ENCODE results near the gene CCDC85C.

Gene CCDC85C

DNA sequence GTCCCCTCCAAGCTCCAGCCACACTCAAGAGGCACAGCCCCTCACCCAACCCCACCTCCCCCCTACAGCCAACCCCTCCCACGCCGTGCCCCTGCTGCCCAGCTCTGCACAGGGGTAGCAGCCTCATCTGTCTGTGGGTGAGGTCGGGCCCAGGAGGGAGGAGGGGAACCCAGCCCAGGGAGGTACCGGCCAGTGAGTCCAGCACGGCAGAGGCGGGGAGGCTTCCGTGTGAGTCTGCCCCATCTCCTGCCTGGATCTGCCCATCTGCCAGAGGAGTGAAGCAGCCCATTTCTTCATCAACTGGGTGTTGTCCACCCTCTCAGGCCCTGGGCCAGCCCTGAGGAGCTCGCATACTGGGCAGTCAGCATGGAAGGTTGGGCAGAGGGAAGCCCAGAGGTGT, 68.6 kb downstream of the CCDC85C start:
- Mint-ChIP-seq H3K27ac (no peak overlapping the region), H3K4me1 (no peaks in the 10 kb centered on the region), H3K4me3 (no peak overlapping the region), H3K27me3 (peaks cover 3% of the 10 kb centered on the region), H3K36me3 (no peaks in the 10 kb centered on the region), H3K9me3 (no peaks in the 10 kb centered on the region)
- no peak for DNase-seq
- CTCF ChIA-PET, result interaction anchor here (1.0 kb wide), 1 partner anchor 10 kb away, joined by 3 read pairs; no protein-coding TSS in a partner anchor

DNA sequence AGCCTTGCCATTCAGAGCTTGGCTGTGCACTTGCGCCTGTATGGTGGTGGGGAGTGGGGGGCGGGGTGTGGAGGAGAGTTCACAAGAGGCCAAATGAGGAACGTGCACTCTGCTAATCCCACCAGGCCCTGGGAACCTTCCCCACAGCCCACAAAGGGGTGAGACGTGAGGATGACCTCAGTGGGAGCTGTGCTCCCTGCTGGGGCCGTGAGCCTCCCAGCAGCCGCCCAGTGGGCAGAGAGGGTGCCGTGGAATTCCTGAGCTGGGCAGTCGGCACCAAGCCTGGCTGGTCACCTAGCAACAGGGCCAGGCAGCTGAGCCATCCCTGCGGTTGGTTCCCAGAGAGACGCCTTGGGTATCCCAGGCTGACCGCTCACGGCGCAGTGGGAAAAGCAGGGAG, 69.1 kb downstream of the CCDC85C start:
- DNase-seq, result no peak
- Mint-ChIP-seq H3K9me3 (no peaks in the 10 kb centered on the region), H3K27me3 (peaks cover 3% of the 10 kb centered on the region), H3K4me1 (no peaks in the 10 kb centered on the region), H3K27ac (no peak overlapping the region), H3K36me3 (no peaks in the 10 kb centered on the region), H3K4me3 (no peak overlapping the region)
- CTCF ChIA-PET, result interaction anchor here (1.0 kb wide), 1 partner anchor 10 kb away, joined by 3 read pairs; no protein-coding TSS in a partner anchor

GRCh38 chr14:99534333-99534732, 69.7 kb downstream of the CCDC85C start:
- DNase-seq, result no peak
- Mint-ChIP-seq H3K4me1 (no peaks in the 10 kb centered on the region), H3K4me3 (no peak overlapping the region), H3K9me3 (no peaks in the 10 kb centered on the region), H3K36me3 (no peaks in the 10 kb centered on the region), H3K27me3 (peaks cover 3% of the 10 kb centered on the region), H3K27ac (no peak overlapping the region)
- CTCF ChIA-PET, result no interaction called here

GRCh38 chr14:99532310-99532709, 71.7 kb downstream of the CCDC85C start:
- Mint-ChIP-seq H3K4me3 (no peak overlapping the region), H3K36me3 (no peaks in the 10 kb centered on the region), H3K27ac (no peak overlapping the region), H3K9me3 (no peaks in the 10 kb centered on the region), H3K4me1 (no peaks in the 10 kb centered on the region), H3K27me3 (peaks cover 3% of the 10 kb centered on the region)
- DNase-seq, result no peak
- CTCF ChIA-PET, result interaction anchor here (1.2 kb wide), 1 partner anchor 94 kb away, joined by 3 read pairs; no protein-coding TSS in a partner anchor

DNA sequence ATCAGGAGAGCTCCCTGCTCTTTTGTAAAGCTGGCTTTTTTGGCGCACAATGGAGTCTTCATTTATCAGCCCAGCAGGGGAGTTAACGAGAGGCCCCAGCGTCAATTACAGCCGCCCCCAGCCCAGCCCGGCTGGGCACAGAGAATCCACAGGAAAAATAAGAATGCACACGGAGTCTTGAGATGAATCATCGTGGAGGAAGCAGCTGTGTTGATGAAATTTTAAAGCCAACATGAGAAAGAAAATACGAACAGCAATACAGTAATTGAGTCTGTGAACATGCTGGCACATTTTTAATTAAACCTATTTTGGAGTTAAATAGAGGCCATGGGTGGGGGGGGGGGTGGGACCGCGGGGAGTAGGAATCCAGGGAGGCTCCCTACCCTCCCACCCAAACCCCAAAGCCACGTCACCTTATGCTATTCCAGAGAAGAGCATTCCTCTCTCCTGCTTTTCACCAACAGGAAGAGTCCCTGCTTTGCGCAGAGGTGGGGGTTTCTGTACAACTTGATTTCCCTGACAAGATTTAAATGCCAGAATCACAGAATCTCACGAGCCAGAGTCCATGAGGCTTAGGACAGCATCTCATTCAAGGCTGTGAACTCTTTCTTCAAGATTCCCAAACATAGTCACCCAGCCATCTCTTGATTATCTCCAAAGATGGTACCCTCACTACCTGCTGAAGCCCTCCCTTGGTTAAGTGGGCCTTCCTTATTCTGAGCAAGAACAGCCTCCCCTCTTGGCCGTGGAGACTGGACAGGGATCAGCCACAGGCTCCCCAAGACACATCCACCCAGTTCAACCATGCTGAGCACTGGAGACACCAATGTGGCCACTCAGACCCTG, 72.5 kb downstream of the CCDC85C start:
- Mint-ChIP-seq H3K4me1 (no peaks in the 10 kb centered on the region), H3K27me3 (peaks cover 3% of the 10 kb centered on the region), H3K36me3 (no peaks in the 10 kb centered on the region), H3K27ac (no peak overlapping the region), H3K4me3 (no peak overlapping the region), H3K9me3 (no peaks in the 10 kb centered on the region)
- CTCF ChIA-PET, result no interaction called here
- no peak for DNase-seq

GRCh38 chr14:99530407-99531155, 73.4 kb downstream of the CCDC85C start:
- H3K27me3 Mint-ChIP-seq, result peaks cover 3% of the 10 kb centered on the region
- H3K36me3 Mint-ChIP-seq, result no peaks in the 10 kb centered on the region
- peaks cover 7% of the 10 kb centered on the region for H3K4me1 Mint-ChIP-seq
- no peak overlapping the region for H3K27ac Mint-ChIP-seq
- no peak overlapping the region for H3K4me3 Mint-ChIP-seq
- DNase-seq, result no peak
- CTCF ChIA-PET, result no interaction called here
- no peaks in the 10 kb centered on the region for H3K9me3 Mint-ChIP-seq

GRCh38 chr14:99529899-99530298, 74.1 kb downstream of the CCDC85C start:
- Mint-ChIP-seq H3K27ac (no peak overlapping the region), H3K36me3 (no peaks in the 10 kb centered on the region), H3K4me1 (peaks cover 13% of the 10 kb centered on the region), H3K27me3 (peaks cover 3% of the 10 kb centered on the region), H3K9me3 (no peaks in the 10 kb centered on the region), H3K4me3 (no peak overlapping the region)
- CTCF ChIA-PET, result no interaction called here
- no peak for DNase-seq

DNA sequence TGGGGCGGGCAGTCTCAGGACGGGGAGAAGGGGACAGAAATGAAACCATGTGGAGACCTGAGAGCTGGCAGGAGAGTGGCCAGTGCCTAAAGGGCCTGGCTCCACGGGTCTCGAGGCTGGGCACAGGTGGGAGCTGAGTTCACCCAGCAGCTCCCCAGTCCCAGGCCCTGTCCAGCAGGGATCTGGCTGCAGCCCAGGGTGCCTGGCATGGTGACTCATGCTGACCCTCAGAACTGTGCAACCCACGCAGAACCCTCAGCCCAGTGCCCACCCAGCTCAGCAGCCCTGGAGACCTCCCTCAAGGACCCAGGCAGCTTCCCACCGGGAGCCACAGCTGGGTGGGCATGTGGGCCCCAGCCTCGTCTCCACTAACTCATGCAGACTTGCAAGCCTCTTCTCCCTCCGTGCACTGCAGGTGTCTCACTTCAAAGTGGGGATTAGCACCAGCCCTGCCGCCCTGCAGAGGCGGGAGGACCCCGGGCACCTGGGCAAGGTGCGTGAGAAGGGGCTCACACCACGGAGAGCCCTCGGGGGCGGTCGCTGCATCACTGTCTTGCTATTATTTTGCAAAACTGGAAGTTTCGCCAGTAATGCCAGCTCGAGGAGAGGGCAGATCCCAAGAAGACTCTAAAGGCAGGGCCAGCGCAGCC, 76.5 kb downstream of the CCDC85C start:
- CTCF ChIA-PET, result no interaction called here
- no peaks in the 10 kb centered on the region for H3K27me3 Mint-ChIP-seq
- H3K4me3 Mint-ChIP-seq, result no peak overlapping the region
- H3K4me1 Mint-ChIP-seq, result peaks cover 19% of the 10 kb centered on the region
- H3K27ac Mint-ChIP-seq, result peak overlapping the region; percentile 19
- H3K9me3 Mint-ChIP-seq, result no peaks in the 10 kb centered on the region
- DNase-seq, result no peak
- H3K36me3 Mint-ChIP-seq, result no peaks in the 10 kb centered on the region

- H3K27me3 Mint-ChIP-seq, result no peaks in the 10 kb centered on the region
- H3K27ac Mint-ChIP-seq, result no peak overlapping the region
- peaks cover 19% of the 10 kb centered on the region for H3K4me1 Mint-ChIP-seq
- no peak for DNase-seq
- no peaks in the 10 kb centered on the region for H3K9me3 Mint-ChIP-seq
- CTCF ChIA-PET, result no interaction called here
- H3K4me3 Mint-ChIP-seq, result no peak overlapping the region
- no peaks in the 10 kb centered on the region for H3K36me3 Mint-ChIP-seq
These were observed 77.0 kb downstream of the CCDC85C start for GRCh38 chr14:99527026-99527425.

GRCh38 chr14:99525699-99526080, 78.3 kb downstream of the CCDC85C start:
- H3K36me3 Mint-ChIP-seq, result no peaks in the 10 kb centered on the region
- no peaks in the 10 kb centered on the region for H3K9me3 Mint-ChIP-seq
- no peaks in the 10 kb centered on the region for H3K27me3 Mint-ChIP-seq
- H3K4me1 Mint-ChIP-seq, result peaks cover 19% of the 10 kb centered on the region
- CTCF ChIA-PET, result interaction anchor here (0.8 to 2.5 kb wide), 5 partner anchors 10 to 103 kb away, joined by 3 to 7 read pairs (median 4); no protein-coding TSS in a partner anchor
- H3K4me3 Mint-ChIP-seq, result no peak overlapping the region
- DNase-seq, result peak; percentile 30
- H3K27ac Mint-ChIP-seq, result peak overlapping the region; percentile 94

DNA sequence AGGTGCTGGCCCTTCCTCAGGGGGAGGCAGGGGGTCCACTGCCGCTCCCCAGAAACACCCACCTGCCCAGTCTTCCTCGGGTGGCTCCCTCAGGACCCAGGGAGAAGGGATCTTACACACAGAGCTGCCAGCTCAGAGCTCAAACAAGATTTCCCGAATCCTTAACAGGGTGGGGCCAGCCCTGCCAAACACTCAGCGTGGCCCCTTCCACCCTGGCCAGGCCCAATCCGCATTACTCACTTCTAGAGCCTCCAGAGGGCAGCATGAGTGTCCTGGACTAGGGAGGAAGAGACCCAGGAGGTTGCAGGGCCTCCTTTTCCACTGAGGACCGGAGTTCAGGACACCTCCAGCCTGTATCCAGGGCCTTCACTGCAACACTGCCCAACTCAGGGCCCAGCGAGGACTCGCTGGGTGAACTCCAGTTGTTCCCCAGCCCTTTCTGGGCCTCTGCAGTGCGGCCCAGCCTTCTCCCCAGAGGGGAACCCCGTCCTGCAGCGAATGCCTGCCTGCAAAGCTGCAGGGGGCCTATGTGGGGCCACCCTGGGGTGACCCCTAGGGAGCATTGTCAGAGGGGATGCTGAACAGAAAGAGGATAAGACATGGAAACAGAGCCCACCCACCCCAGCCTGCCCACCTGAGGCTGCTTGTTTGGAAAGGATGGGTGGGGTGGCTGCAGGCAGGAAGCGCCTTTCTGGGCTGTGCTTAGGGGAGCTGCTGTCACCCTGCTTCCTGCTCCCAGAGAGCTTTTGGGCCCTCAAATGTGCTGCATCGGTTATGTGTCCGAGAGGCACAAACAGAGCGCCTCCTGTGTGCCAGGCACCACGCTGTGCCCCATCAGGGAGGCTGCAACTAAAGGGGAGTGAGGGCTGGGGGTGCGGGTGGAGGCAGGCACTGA, 79.0 kb downstream of the CCDC85C start:
- Mint-ChIP-seq H3K27ac (peak overlapping the region; percentile 94), H3K27me3 (no peaks in the 10 kb centered on the region), H3K4me3 (peak overlapping the region; percentile 49), H3K9me3 (no peaks in the 10 kb centered on the region), H3K36me3 (no peaks in the 10 kb centered on the region), H3K4me1 (peaks cover 19% of the 10 kb centered on the region)
- peak; percentile 69 for DNase-seq
- CTCF ChIA-PET, result interaction anchor here (0.8 to 2.5 kb wide), 6 partner anchors 10 to 361 kb away, joined by 3 to 7 read pairs (median 4); no protein-coding TSS in a partner anchor

- no peak for DNase-seq
- Mint-ChIP-seq H3K27ac (peak overlapping the region; percentile 74), H3K4me3 (no peak overlapping the region), H3K27me3 (no peaks in the 10 kb centered on the region), H3K4me1 (peaks cover 19% of the 10 kb centered on the region), H3K9me3 (no peaks in the 10 kb centered on the region), H3K36me3 (no peaks in the 10 kb centered on the region)
- CTCF ChIA-PET, result interaction anchor here (1.2 to 2.5 kb wide), 2 partner anchors 104 to 362 kb away, joined by 4 to 7 read pairs; no protein-coding TSS in a partner anchor
These were observed 79.8 kb downstream of the CCDC85C start for GRCh38 chr14:99524091-99524661.

GRCh38 chr14:99523704-99524055, 80.3 kb downstream of the CCDC85C start:
- Mint-ChIP-seq H3K4me1 (peaks cover 19% of the 10 kb centered on the region), H3K27ac (no peak overlapping the region), H3K9me3 (no peaks in the 10 kb centered on the region), H3K4me3 (no peak overlapping the region), H3K27me3 (no peaks in the 10 kb centered on the region), H3K36me3 (no peaks in the 10 kb centered on the region)
- no peak for DNase-seq
- CTCF ChIA-PET, result interaction anchor here (2.5 kb wide), 1 partner anchor 105 kb away, joined by 7 read pairs; no protein-coding TSS in a partner anchor

Measured in activated naive CD4-positive, alpha-beta T cell treated with anti-CD3 and anti-CD28 coated beads, Interleukin-2, amount 10 ng/mL, durations not matched to agents 7 days and 5 days (primary cell).